H9 (cell line): ENCODE measurements around the gene ARL8A. TPM values are rescaled to one million over a fixed set of nuclear protein-coding genes. Genes with fewer than 3 reads are reported as not detected.

Experiments used
- DNase-seq: peaks from one replicate; pipeline ENCODE4 v3.0.0-alpha.2; 2017
- H2AFZ ChIP-seq: one replicate; pipeline ENCODE4 v1.6.1; 2013; ENCODE audit warnings: mild to moderate bottlenecking, low read length, control low read depth, moderate library complexity
- H2AK5ac ChIP-seq: 2 replicates; pipeline ENCODE4 v1.6.1; 2013; ENCODE audit warnings: low read length, control low read depth, mixed read lengths; ENCODE audit not compliant: insufficient read length
- H2BK120ac ChIP-seq: one replicate; pipeline ENCODE4 v1.6.1; 2013; ENCODE audit warnings: low read depth, mild to moderate bottlenecking, low read length, control low read depth, inconsistent platforms; ENCODE audit not compliant: poor library complexity, severe bottlenecking
- H2BK12ac ChIP-seq: 2 replicates; pipeline ENCODE4 v1.6.1; 2013; ENCODE audit warnings: low read length, control low read depth, mixed read lengths, low read depth; ENCODE audit not compliant: insufficient read length
- H2BK15ac ChIP-seq: 2 replicates; pipeline ENCODE4 v1.6.1; 2013; ENCODE audit warnings: low read depth, low read length, control low read depth
- H2BK20ac ChIP-seq: one replicate; pipeline ENCODE4 v1.6.1; 2013; ENCODE audit warnings: low read depth, mild to moderate bottlenecking, low read length, control low read depth, inconsistent platforms; ENCODE audit not compliant: poor library complexity, severe bottlenecking
- H2BK5ac ChIP-seq: 2 replicates; pipeline ENCODE4 v1.6.1; 2013; ENCODE audit warnings: low read length, control low read depth, mixed read lengths; ENCODE audit not compliant: insufficient read length
- H3K14ac ChIP-seq: 2 replicates; pipeline ENCODE4 v1.6.1; 2013; ENCODE audit warnings: low read length, control low read depth; ENCODE audit not compliant: insufficient read depth
- H3K18ac ChIP-seq: 2 replicates; pipeline ENCODE4 v1.6.1; 2013; ENCODE audit warnings: low read depth, mild to moderate bottlenecking, mixed read lengths, low read length, control low read depth; ENCODE audit not compliant: insufficient read length
- H3K23ac ChIP-seq: 2 replicates; pipeline ENCODE4 v1.6.1; 2013; ENCODE audit warnings: low read length, control low read depth, mixed read lengths, low read depth; ENCODE audit not compliant: insufficient read length
- H3K23me2 ChIP-seq: 2 replicates; pipeline ENCODE4 v1.6.1; 2013; ENCODE audit warnings: low read depth, mild to moderate bottlenecking, mixed read lengths, low read length, control low read depth; ENCODE audit not compliant: insufficient read length, poor library complexity, severe bottlenecking
- H3K27ac ChIP-seq: 2 replicates; pipeline ENCODE4 v1.5.1; 2013; ENCODE audit warnings: low read length, control low read depth, mixed read lengths, low read depth; ENCODE audit not compliant: insufficient read length
- H3K27me3 ChIP-seq: 2 replicates; pipeline ENCODE4 v1.6.1; 2013; ENCODE audit warnings: low read length, control low read depth, inconsistent platforms; ENCODE audit not compliant: insufficient read depth
- H3K4ac ChIP-seq: 2 replicates; pipeline ENCODE4 v1.6.1; 2013; ENCODE audit warnings: low read depth, mild to moderate bottlenecking, control low read depth, inconsistent platforms, low read length, moderate library complexity
- H3K4me1 ChIP-seq: 2 replicates; pipeline ENCODE4 v1.6.1; 2013; ENCODE audit warnings: low read length, control low read depth, inconsistent platforms; ENCODE audit not compliant: insufficient read depth
- H3K4me2 ChIP-seq: 2 replicates; pipeline ENCODE4 v1.6.1; 2013; ENCODE audit warnings: low read length, control low read depth, mixed read lengths; ENCODE audit not compliant: insufficient read length, insufficient read depth
- H3K56ac ChIP-seq: 2 replicates; pipeline ENCODE4 v1.6.1; 2013; ENCODE audit warnings: low read depth, mild to moderate bottlenecking, mixed read lengths, low read length, control low read depth; ENCODE audit not compliant: insufficient read length
- H3K79me1 ChIP-seq: 2 replicates; pipeline ENCODE4 v1.6.1; 2013; ENCODE audit warnings: low read depth, mild to moderate bottlenecking, moderate library complexity, low read length, control low read depth, inconsistent platforms; ENCODE audit not compliant: insufficient read depth, poor library complexity, severe bottlenecking
- H3K79me2 ChIP-seq: 2 replicates; pipeline ENCODE4 v1.6.1; 2013; ENCODE audit warnings: low read length, control low read depth, inconsistent platforms; ENCODE audit not compliant: insufficient read depth
- H3K9ac ChIP-seq: 2 replicates; pipeline ENCODE4 v1.6.1; 2013; ENCODE audit warnings: low read length, control low read depth, mixed read lengths; ENCODE audit not compliant: insufficient read length; ENCODE audit errors: extremely low read depth
- H3K9me3 ChIP-seq: one replicate; pipeline ENCODE4 v1.6.1; 2013; ENCODE audit warnings: low read depth, low read length, inconsistent platforms; ENCODE audit not compliant: control insufficient read depth
- H3T11ph ChIP-seq: one replicate; pipeline ENCODE4 v1.6.1; 2013; ENCODE audit warnings: mild to moderate bottlenecking, low read length, control low read depth, inconsistent platforms
- H4K20me1 ChIP-seq: one replicate; pipeline ENCODE4 v1.6.1; 2013; ENCODE audit not compliant: control insufficient read depth, insufficient read length, insufficient read depth
- H4K5ac ChIP-seq: 2 replicates; pipeline ENCODE4 v1.6.1; 2013; ENCODE audit warnings: low read depth, mild to moderate bottlenecking, mixed read lengths, low read length, control low read depth; ENCODE audit not compliant: insufficient read length
- H4K8ac ChIP-seq: replicated peaks from 2 replicates; pipeline ENCODE4 v1.6.1; 2013; ENCODE audit warnings: low read length, control low read depth, mixed read lengths, low read depth; ENCODE audit not compliant: insufficient read length
- H4K91ac ChIP-seq: 2 replicates; pipeline ENCODE4 v1.6.1; 2013; ENCODE audit warnings: low read depth, mild to moderate bottlenecking, moderate library complexity, mixed read lengths, low read length, control low read depth; ENCODE audit not compliant: insufficient read length
- H3K27ac Mint-ChIP-seq, 3 experiments: 2 replicates in 2 of 3; 3 replicates in 1 of 3; pipeline ENCODE4 v1.8.0; 2020 to 2021; ENCODE audit warnings: mixed read lengths in 3 of 3, mild to moderate bottlenecking in 1 of 3, moderate library complexity in 1 of 3
- H3K27me3 Mint-ChIP-seq: 2 replicates; pipeline ENCODE4 v1.8.0; 2021; ENCODE audit warnings: low read depth, mild to moderate bottlenecking, moderate library complexity, mixed read lengths
- H3K36me3 Mint-ChIP-seq, 3 experiments: 2 replicates in 2 of 3; 3 replicates in 1 of 3; pipeline ENCODE4 v1.8.0; 2020 to 2021; ENCODE audit warnings: low read depth in 3 of 3, mixed read lengths in 3 of 3; ENCODE audit not compliant: insufficient read depth in 1 of 3
- H3K4me1 Mint-ChIP-seq, 2 experiments: 2 replicates each; pipeline ENCODE4 v1.8.0; 2020; ENCODE audit warnings: mixed read lengths in 2 of 2
- H3K4me3 Mint-ChIP-seq, 2 experiments: 2 replicates in 1 of 2; 3 replicates in 1 of 2; pipeline ENCODE4 v1.8.0; 2020 to 2021; ENCODE audit warnings: mild to moderate bottlenecking in 2 of 2, mixed read lengths in 2 of 2, moderate library complexity in 1 of 2
- H3K9me3 Mint-ChIP-seq, 2 experiments: 2 replicates in 1 of 2; 3 replicates in 1 of 2; pipeline ENCODE4 v1.8.0; 2020; ENCODE audit warnings: mild to moderate bottlenecking in 2 of 2, mixed read lengths in 2 of 2, moderate library complexity in 1 of 2
- WGBS: extraction: QIAGEN DNeasy Blood & Tissue Kit; methylation state at CpG from one replicate; pipeline ENCODE4 v1.1.7; 2013; ENCODE audit warnings: missing lambda C conversion rate, low lambda C conversion rate, mixed read lengths; ENCODE audit not compliant: insufficient read length; ENCODE audit errors: extremely low coverage; 5-methylcytosine and 5-hydroxymethylcytosine counted together
- total RNA-seq: library from RNA; stranded (reverse); gene quantifications from 2 replicates; pipeline ENCODE4 v1.2.1, GENCODE V29; 2021
- TF ChIP-seq, protein P1 (sequence below): fragments of 200-600 bp; sonication (generic); conservative IDR thresholded peaks from 3 replicates; pipeline ENCODE4 v1.8.0; 2021; ENCODE audit warnings: antibody characterized with exemption, mild to moderate bottlenecking

ARL8A gene
- total RNA-seq, 1 experiment from 2014 or later: 67.2 TPM

DNA sequence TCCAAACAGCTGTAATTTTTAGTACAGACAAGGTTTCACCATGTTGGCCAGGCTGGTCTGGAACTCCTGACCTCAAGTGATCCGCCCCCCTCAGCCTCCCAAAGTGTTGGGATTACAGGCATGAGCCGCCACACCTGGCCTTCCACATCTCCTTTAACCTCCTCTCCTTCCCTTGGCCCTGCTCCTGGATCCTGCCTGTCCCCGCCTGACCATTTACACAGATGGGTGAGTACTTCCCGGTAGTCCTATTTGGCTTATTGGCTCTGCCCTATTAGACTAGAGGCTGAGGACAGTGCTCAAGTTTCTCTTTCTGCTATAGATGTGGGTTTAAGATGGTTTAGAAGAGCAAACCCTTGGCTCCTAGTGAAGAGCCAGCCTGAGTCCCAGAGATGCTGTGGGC lies 8.7 kb upstream of the ARL8A start:
- Histone ChIP-seq H2BK5ac (no peak overlapping the region), H3K18ac (no peak overlapping the region), H2AFZ (no peak overlapping the region), H3K9ac (no peak overlapping the region), H4K8ac (no peak overlapping the region), H3K4me2 (no peak overlapping the region), H3K56ac (no peak overlapping the region), H3K79me2 (no peaks in the 10 kb centered on the region), H3K79me1 (no peaks in the 10 kb centered on the region), H3K14ac (no peak overlapping the region), H2BK12ac (no peak overlapping the region), H2BK15ac (no peak overlapping the region), H3K23me2 (no peaks in the 10 kb centered on the region), H2BK20ac (no peak overlapping the region), H3K9me3 (no peaks in the 10 kb centered on the region), H3K4ac (no peak overlapping the region), H3K27me3 (no peaks in the 10 kb centered on the region; the same call in 1 of the 2 replicates), H3K27ac (no peak overlapping the region), H4K91ac (no peak overlapping the region), H3K23ac (no peak overlapping the region), H3K4me1 (no peaks in the 10 kb centered on the region), H4K5ac (no peak overlapping the region), H4K20me1 (no peaks in the 10 kb centered on the region), H2AK5ac (no peak overlapping the region), H3T11ph (no peak overlapping the region), H2BK120ac (no peak overlapping the region)
- WGBS: no CpG with 5 or more reads among the region's 4 CpGs
- Mint-ChIP-seq H3K36me3 (no peaks in the 10 kb centered on the region), H3K4me3 (no peak overlapping the region), H3K4me1 (peaks cover 15 to 29% of the 10 kb centered on the region in 2 experiments), H3K27me3 (peaks cover 4% of the 10 kb centered on the region), H3K9me3 (no peaks in the 10 kb centered on the region), H3K27ac (no peak overlapping the region)
- no peak for DNase-seq
- TF ChIP-seq, protein P1, sequence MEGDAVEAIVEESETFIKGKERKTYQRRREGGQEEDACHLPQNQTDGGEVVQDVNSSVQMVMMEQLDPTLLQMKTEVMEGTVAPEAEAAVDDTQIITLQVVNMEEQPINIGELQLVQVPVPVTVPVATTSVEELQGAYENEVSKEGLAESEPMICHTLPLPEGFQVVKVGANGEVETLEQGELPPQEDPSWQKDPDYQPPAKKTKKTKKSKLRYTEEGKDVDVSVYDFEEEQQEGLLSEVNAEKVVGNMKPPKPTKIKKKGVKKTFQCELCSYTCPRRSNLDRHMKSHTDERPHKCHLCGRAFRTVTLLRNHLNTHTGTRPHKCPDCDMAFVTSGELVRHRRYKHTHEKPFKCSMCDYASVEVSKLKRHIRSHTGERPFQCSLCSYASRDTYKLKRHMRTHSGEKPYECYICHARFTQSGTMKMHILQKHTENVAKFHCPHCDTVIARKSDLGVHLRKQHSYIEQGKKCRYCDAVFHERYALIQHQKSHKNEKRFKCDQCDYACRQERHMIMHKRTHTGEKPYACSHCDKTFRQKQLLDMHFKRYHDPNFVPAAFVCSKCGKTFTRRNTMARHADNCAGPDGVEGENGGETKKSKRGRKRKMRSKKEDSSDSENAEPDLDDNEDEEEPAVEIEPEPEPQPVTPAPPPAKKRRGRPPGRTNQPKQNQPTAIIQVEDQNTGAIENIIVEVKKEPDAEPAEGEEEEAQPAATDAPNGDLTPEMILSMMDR: no peak
